Islet precursor cell (in vitro differentiated cells): Measurements from ENCODE around the gene TMEM214.

ENCODE experiments used
- DNase-seq: peaks from one replicate; pipeline ENCODE4 v3.0.0-alpha.2; 2018

Gene TMEM214

DNA sequence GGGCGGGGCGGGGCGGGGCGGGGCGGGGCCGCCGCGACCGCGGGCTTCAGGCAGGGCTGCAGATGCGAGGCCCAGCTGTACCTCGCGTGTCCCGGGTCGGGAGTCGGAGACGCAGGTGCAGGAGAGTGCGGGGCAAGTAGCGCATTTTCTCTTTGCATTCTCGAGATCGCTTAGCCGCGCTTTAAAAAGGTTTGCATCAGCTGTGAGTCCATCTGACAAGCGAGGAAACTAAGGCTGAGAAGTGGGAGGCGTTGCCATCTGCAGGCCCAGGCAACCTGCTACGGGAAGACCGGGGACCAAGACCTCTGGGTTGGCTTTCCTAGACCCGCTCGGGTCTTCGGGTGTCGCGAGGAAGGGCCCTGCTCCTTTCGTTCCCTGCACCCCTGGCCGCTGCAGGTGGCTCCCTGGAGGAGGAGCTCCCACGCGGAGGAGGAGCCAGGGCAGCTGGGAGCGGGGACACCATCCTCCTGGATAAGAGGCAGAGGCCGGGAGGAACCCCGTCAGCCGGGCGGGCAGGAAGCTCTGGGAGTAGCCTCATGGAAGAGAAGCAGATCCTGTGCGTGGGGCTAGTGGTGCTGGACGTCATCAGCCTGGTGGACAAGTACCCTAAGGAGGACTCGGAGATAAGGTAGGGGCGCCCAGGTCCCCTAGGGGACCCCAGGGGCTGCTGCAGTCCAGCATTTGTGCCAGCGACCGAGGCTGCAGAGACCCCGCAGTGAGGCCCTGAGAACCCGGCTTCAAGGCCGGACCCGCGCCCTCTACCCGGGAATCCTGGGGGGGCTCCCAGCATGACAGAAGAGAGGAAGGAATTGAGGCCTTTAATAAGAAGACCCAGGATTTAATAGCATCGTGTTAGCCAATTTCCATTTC is 54.2 kb downstream of the TMEM214 start, which contains the start of gene KHK:
KHK (plus strand) TSS at position 49 of the 870 bp plus-strand sequence; CDS start at position 537, 488 bp downstream.
- no peak for DNase-seq

GRCh38 chr2:27087823-27088410 is 55.2 kb downstream of the TMEM214 start:
- DNase-seq = no peak

GRCh38 chr2:27088634-27089033 is 55.9 kb downstream of the TMEM214 start:
- no peak for DNase-seq

- DNase-seq = no peak
These were observed 56.6 kb downstream of the TMEM214 start for GRCh38 chr2:27089111-27089954.
